HG02973 (cell line): Measurements from ENCODE around the gene RPS23.

ENCODE experiments used
- ATAC-seq: cut with Tn5 transposase; IDR thresholded peaks from one replicate; pipeline ENCODE4 v1.9.1; 2021; ENCODE audit warnings: moderate library complexity; ENCODE audit not compliant: unreplicated experiment

RPS23 gene

GRCh38 chr5:82246960-82247574 is 31.1 kb downstream of the RPS23 start:
- no peak for ATAC-seq

GRCh38 chr5:82244854-82245635 is 33.1 kb downstream of the RPS23 start:
- ATAC-seq = no peak

DNA sequence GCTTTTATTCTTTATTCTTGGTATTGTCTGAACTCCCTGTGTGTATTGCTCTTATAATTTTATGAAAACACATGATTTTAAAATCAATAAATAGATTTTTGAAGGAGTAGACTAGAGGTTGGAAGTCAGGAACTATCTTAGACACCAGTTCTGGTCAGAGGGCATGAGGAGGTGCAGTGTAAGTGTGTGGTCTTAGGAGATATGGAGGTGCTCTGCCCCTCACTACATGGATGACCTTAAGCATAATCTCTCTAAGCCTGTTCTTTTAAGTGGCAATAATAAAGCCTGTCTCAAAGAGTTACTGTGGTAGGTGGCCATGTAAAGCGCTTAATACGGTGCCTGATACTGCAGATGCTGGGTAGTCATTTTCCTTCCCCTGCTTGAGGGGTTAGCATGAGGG is 34.0 kb downstream of the RPS23 start:
- ATAC-seq = no peak

GRCh38 chr5:82234885-82235284 is 43.3 kb downstream of the RPS23 start:
- ATAC-seq = no peak

DNA sequence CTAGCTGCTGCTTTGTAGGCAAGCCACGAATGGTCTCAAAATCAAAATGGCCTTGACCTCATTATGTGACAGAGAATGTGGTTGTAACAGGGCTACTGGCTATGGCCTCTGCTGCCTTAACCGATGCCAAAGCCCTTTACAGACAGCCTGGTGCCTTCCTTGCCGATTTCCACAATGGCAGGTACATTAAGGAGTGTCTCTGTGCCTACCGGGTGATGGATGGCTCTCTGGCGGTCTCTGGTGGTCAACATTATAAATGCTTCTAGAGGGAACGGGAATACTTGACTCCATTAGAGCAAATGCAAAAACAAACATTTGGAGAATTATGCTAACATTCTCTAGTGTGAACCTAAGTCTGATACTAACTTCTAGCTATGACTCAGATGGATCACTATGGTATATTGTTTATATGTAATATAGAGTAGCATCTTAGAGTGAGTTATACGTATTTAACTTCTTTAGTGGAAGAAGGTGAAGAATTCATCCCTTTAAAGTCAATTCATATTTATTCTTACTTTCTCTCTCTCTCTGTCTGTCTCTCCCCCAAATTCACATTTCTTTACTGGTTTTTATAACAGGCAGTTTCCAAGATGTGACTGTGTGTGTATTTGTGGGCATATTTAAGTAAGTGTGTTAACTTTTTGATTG is 52.5 kb downstream of the RPS23 start:
- peak; percentile 82 for ATAC-seq
